IMR-90 (cell line): ENCODE data around the gene GPX6.

ENCODE experiments used
- BHLHE40 ChIP-seq: fragments of 150-350 bp; IDR thresholded peaks from 2 replicates; pipeline ENCODE4 v1.6.1; 2016; ENCODE audit warnings: mild to moderate bottlenecking, low read depth, low read length
- FOS ChIP-seq: fragments of 150-350 bp; IDR thresholded peaks from 2 replicates; pipeline ENCODE4 v1.6.1; 2016; ENCODE audit warnings: low read depth, low read length
- MAFK ChIP-seq: IDR thresholded peaks from 2 replicates; pipeline ENCODE4 v1.6.1; 2012; ENCODE audit warnings: low read depth, low read length, improper control_type of control experiment
- MXI1 ChIP-seq: IDR thresholded peaks from 2 replicates; pipeline ENCODE4 v1.6.1; 2012; ENCODE audit warnings: low read depth, mild to moderate bottlenecking, low read length, moderate library complexity, borderline replicate concordance
- NFE2L2 ChIP-seq: fragments of 150-350 bp; IDR thresholded peaks from 2 replicates; pipeline ENCODE4 v1.6.1; 2016; ENCODE audit warnings: low read depth, mild to moderate bottlenecking, low read length
- POLR2A ChIP-seq: IDR thresholded peaks from 2 replicates; pipeline ENCODE4 v1.6.1; 2012; ENCODE audit warnings: mild to moderate bottlenecking, low read depth, low read length
- RAD21 ChIP-seq: IDR thresholded peaks from 2 replicates; pipeline ENCODE4 v1.6.1; 2012; ENCODE audit warnings: low read length, improper control_type of control experiment
- RCOR1 ChIP-seq: IDR thresholded peaks from 2 replicates; pipeline ENCODE4 v1.6.1; 2012; ENCODE audit warnings: mild to moderate bottlenecking, low read length, improper control_type of control experiment; ENCODE audit not compliant: insufficient replicate concordance
- SMC3 ChIP-seq: fragments of 150-350 bp; IDR thresholded peaks from 2 replicates; pipeline ENCODE4 v1.6.1; 2016; ENCODE audit warnings: low read depth, mild to moderate bottlenecking, antibody characterized with exemption, low read length, moderate library complexity
- TF ChIP-seq, protein P1 (sequence below): conservative IDR thresholded peaks from 2 replicates; pipeline ENCODE4 v1.5.1; 2012; ENCODE audit warnings: mild to moderate bottlenecking, low read depth, low read length, improper control_type of control experiment

DNA sequence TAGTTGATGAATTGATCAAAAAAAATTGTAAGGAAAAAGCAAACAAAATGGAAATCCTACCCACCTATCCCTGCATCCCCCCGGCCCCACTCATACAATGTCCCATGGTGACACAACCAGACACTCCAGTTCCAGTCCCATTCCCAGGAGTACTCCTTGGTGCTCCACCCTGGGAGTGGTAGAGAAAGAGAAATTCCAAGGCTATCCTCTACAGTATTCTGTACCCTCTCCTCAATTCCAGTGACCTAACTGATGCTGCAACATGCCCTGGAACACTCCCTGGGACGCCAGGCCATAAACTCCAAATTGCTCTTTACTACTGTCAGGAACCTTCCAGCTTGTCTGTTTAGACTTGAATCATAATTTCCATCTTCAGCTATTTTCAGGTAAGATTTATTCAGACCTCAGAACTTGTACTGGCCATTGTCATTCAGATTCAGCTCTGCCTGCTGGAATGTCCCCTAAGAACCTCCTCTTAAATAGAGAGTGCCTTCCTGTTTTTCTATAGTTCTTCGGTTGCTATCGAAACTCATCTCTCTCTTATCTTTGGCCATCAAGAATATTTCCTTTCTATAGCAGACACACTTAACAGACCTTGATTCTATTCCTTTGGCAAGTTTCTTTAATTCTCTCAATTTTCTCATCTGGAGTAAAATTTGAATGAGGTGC, 8.7 kb downstream of the GPX6 start:
- no peak for TF ChIP-seq RCOR1
- TF ChIP-seq, protein P1, sequence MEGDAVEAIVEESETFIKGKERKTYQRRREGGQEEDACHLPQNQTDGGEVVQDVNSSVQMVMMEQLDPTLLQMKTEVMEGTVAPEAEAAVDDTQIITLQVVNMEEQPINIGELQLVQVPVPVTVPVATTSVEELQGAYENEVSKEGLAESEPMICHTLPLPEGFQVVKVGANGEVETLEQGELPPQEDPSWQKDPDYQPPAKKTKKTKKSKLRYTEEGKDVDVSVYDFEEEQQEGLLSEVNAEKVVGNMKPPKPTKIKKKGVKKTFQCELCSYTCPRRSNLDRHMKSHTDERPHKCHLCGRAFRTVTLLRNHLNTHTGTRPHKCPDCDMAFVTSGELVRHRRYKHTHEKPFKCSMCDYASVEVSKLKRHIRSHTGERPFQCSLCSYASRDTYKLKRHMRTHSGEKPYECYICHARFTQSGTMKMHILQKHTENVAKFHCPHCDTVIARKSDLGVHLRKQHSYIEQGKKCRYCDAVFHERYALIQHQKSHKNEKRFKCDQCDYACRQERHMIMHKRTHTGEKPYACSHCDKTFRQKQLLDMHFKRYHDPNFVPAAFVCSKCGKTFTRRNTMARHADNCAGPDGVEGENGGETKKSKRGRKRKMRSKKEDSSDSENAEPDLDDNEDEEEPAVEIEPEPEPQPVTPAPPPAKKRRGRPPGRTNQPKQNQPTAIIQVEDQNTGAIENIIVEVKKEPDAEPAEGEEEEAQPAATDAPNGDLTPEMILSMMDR = no peak
- no peak for TF ChIP-seq FOS
- TF ChIP-seq POLR2A = no peak
- TF ChIP-seq RAD21 = no peak
- no peak for TF ChIP-seq MXI1
- no peak for TF ChIP-seq BHLHE40
- no peak for TF ChIP-seq SMC3
- TF ChIP-seq NFE2L2 = no peak
- no peak for TF ChIP-seq MAFK
